Retinal pigment epithelial cell (primary cell): Measurements from ENCODE around the gene ZNF805.
"Not testable (repeated sequence)": the region's sequence is repeated elsewhere in the genome, so short reads cannot be mapped to it uniquely, and the experiment has no call there.

Source experiments
- DNase-seq: peaks from one replicate; pipeline ENCODE4 v3.0.0-alpha.2; 2010; ENCODE audit warnings: low read depth
- H3K4me3 ChIP-seq: 2 replicates; pipeline ENCODE4 v1.5.1; 2011; ENCODE audit warnings: mild to moderate bottlenecking, low read length, control low read depth, moderate library complexity
- CTCF ChIP-seq: conservative IDR thresholded peaks from 2 replicates; pipeline ENCODE4 v1.5.1; 2011; ENCODE audit warnings: low read depth, low read length, control low read depth, inconsistent platforms

The ZNF805 gene

GRCh38 chr19:57244513-57244912 lies 4.1 kb downstream of the ZNF805 start:
- DNase-seq = no peak
- TF ChIP-seq CTCF = no peak
- no peak overlapping the region for H3K4me3 ChIP-seq

- no peak for TF ChIP-seq CTCF
- DNase-seq = no peak
- H3K4me3 ChIP-seq = no peak overlapping the region
These were observed 4.6 kb downstream of the ZNF805 start for GRCh38 chr19:57245066-57245465.

- TF ChIP-seq CTCF = no peak
- no peak for DNase-seq
These were observed 5.5 kb downstream of the ZNF805 start for GRCh38 chr19:57245959-57246358.

GRCh38 chr19:57248646-57249045 lies 8.2 kb downstream of the ZNF805 start:
- DNase-seq = no peak
- no peak for TF ChIP-seq CTCF
- H3K4me3 ChIP-seq = no peak overlapping the region

More at GRCh38 chr19:57245959-57246358, 5.5 kb downstream of the ZNF805 start:
- H3K4me3 ChIP-seq = no peak overlapping the region

GRCh38 chr19:57249329-57249728 lies 8.9 kb downstream of the ZNF805 start:
- DNase-seq = no peak
- H3K4me3 ChIP-seq = no peak overlapping the region
- TF ChIP-seq CTCF = no peak

GRCh38 chr19:57253767-57254166 lies 13.3 kb downstream of the ZNF805 start:
- H3K4me3 ChIP-seq, DNase-seq: not testable (repeated sequence)

GRCh38 chr19:57262044-57262443 lies 21.6 kb downstream of the ZNF805 start:
- TF ChIP-seq CTCF = no peak
- H3K4me3 ChIP-seq = no peak overlapping the region
- no peak for DNase-seq

- no peak for TF ChIP-seq CTCF
- no peak for DNase-seq
- no peak overlapping the region for H3K4me3 ChIP-seq
These were observed 22.9 kb downstream of the ZNF805 start for GRCh38 chr19:57263244-57263741.
